ENCODE data around the gene GALNT16. TPM values are rescaled to one million over a fixed set of nuclear protein-coding genes. Genes with fewer than 3 reads are reported as not detected.

The GALNT16 gene
- total RNA-seq, 1 experiment from 2014 or later, result 4.0 TPM

DNA sequence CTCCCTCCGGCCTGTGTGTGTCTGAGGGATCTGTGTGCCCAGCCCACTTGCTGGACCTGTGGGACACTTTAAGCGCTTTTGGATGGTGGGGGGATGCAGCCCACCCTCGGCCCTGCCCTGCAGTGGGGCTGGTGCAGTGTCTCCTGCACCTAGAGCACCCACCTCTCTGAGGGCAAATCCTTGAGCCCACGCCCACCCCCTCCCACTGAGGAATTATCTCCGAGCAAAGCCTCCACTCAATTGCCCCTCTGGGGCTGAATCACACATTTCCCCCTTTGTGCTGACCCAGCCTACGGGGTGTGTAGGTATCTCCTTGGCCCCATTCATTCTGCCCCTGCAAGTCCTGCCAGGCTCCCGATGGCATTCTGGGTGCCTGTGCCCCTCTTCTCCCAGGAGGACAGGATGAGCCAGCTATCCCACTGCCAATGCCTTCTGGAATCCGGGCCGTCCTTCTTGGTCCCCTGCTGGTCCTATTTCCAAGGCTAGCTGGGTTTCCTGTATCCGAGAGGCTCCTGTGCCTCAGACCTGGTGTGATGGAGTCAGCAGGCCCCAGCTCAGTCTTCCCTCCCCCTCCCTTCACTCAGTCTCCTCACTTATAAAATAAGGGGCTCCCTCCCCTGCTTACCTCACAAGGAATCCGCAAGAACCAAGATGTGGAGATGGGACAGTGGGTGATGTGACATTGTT is 89.3 kb downstream of the GALNT16 start:
- Mint-ChIP-seq H3K4me3 (ENCODE audit: low read depth, unreplicated experiment) (no peak overlapping the region), H3K27ac (ENCODE audit: unreplicated experiment) (no peak overlapping the region), H3K27me3 (ENCODE audit: unreplicated experiment) (peaks cover 24% of the 10 kb centered on the region), H3K9me3 (ENCODE audit: low read depth, unreplicated experiment) (no peaks in the 10 kb centered on the region), H3K4me1 (ENCODE audit: low read depth, unreplicated experiment) (peaks cover under 1% of the 10 kb centered on the region), H3K36me3 (ENCODE audit: insufficient read depth, unreplicated experiment) (no peaks in the 10 kb centered on the region)
- DNase-seq, result no peak
- intact Hi-C loops (cut with micrococcal nuclease; ENCODE audit: unreplicated experiment), result no loop called here
- TF ChIP-seq CTCF (IDR thresholded peaks at IDR 0.05; ENCODE audit: unreplicated experiment), result no peak
- CTCF ChIA-PET, result no interaction called here
- BruUV-seq (replicated peaks), result no TSS peak

DNA sequence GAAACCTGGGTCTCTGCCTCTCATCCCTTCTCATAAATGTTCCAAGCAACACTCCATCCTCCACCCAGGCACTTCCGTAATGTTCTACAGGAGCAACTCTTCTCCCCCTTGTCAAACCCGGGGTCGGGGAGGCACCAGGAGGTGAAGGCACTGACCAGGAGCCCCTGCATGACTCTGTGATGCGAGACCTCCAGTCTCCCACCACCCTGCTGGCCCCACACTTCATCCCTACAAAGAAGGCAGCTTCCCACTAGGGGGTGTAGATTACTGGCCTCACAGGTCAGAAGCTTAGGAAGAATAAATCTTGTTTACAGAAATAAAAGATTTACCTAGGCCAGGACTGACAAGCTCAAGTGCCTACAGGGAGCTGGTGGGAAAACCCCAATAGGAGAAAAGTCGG is 90.9 kb downstream of the GALNT16 start:
- Mint-ChIP-seq H3K27me3 (ENCODE audit: unreplicated experiment) (peaks cover 24% of the 10 kb centered on the region), H3K4me3 (ENCODE audit: low read depth, unreplicated experiment) (no peak overlapping the region), H3K27ac (ENCODE audit: unreplicated experiment) (no peak overlapping the region), H3K36me3 (ENCODE audit: insufficient read depth, unreplicated experiment) (no peaks in the 10 kb centered on the region), H3K9me3 (ENCODE audit: low read depth, unreplicated experiment) (no peaks in the 10 kb centered on the region), H3K4me1 (ENCODE audit: low read depth, unreplicated experiment) (no peaks in the 10 kb centered on the region)
- BruUV-seq (replicated peaks), result no TSS peak
- DNase-seq, result no peak
- intact Hi-C loops (cut with micrococcal nuclease; ENCODE audit: unreplicated experiment), result no loop called here
- CTCF ChIA-PET, result no interaction called here
- TF ChIP-seq CTCF (IDR thresholded peaks at IDR 0.05; ENCODE audit: unreplicated experiment), result no peak

GRCh38 chr14:69351385-69351784 is 91.4 kb downstream of the GALNT16 start:
- H3K27ac Mint-ChIP-seq (ENCODE audit: unreplicated experiment), result no peak overlapping the region
- H3K4me3 Mint-ChIP-seq (ENCODE audit: low read depth, unreplicated experiment), result no peak overlapping the region
- no peaks in the 10 kb centered on the region for H3K36me3 Mint-ChIP-seq (ENCODE audit: insufficient read depth, unreplicated experiment)
- intact Hi-C loops (cut with micrococcal nuclease; ENCODE audit: unreplicated experiment), result no loop called here
- CTCF ChIA-PET, result no interaction called here
- no peaks in the 10 kb centered on the region for H3K9me3 Mint-ChIP-seq (ENCODE audit: low read depth, unreplicated experiment)
- BruUV-seq (replicated peaks), result no TSS peak
- no peak for TF ChIP-seq CTCF (IDR thresholded peaks at IDR 0.05; ENCODE audit: unreplicated experiment)
- H3K4me1 Mint-ChIP-seq (ENCODE audit: low read depth, unreplicated experiment), result no peaks in the 10 kb centered on the region
- no peak for DNase-seq
- H3K27me3 Mint-ChIP-seq (ENCODE audit: unreplicated experiment), result peaks cover 24% of the 10 kb centered on the region

DNA sequence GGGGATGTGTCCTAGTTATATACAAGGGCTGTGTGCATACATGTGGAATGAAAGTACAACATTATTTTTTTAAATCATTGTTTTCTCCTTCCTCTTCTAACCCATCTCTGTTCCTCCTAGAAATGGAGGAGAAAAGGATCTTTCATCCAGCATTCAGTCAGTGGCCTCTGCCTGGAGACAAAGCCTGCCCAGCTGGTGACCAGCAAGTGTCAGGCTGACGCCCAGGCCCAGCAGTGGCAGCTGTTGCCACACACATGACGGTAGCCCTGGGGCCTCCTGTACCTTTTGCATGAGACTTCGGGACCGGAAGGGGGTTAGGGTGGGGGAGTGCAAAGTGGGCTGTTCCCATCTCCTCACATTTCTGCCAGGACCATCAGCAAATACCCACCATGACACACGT is 92.0 kb downstream of the GALNT16 start:
- CTCF ChIA-PET, result no interaction called here
- H3K36me3 Mint-ChIP-seq (ENCODE audit: insufficient read depth, unreplicated experiment), result no peaks in the 10 kb centered on the region
- no peak overlapping the region for H3K27ac Mint-ChIP-seq (ENCODE audit: unreplicated experiment)
- BruUV-seq (replicated peaks), result no TSS peak
- no peak for DNase-seq
- H3K27me3 Mint-ChIP-seq (ENCODE audit: unreplicated experiment), result peaks cover 24% of the 10 kb centered on the region
- no peaks in the 10 kb centered on the region for H3K9me3 Mint-ChIP-seq (ENCODE audit: low read depth, unreplicated experiment)
- H3K4me3 Mint-ChIP-seq (ENCODE audit: low read depth, unreplicated experiment), result no peak overlapping the region
- H3K4me1 Mint-ChIP-seq (ENCODE audit: low read depth, unreplicated experiment), result no peaks in the 10 kb centered on the region
- no peak for TF ChIP-seq CTCF (IDR thresholded peaks at IDR 0.05; ENCODE audit: unreplicated experiment)
- intact Hi-C loops (cut with micrococcal nuclease; ENCODE audit: unreplicated experiment), result no loop called here

All from Calu3 (cell line).